Fibroblast of mammary gland (primary cell): ENCODE data around the gene CD164L2.

Source experiments
- DNase-seq: peaks from one replicate; pipeline ENCODE4 v3.0.0-alpha.2; 2010; ENCODE audit warnings: low read depth
- H3K4me3 ChIP-seq: 2 replicates; pipeline ENCODE4 v1.5.1; 2011; ENCODE audit warnings: low read depth, mild to moderate bottlenecking, low read length, moderate library complexity; ENCODE audit not compliant: control insufficient read depth
- CTCF ChIP-seq: conservative IDR thresholded peaks from 2 replicates; pipeline ENCODE4 v1.5.1; 2011; ENCODE audit warnings: low read depth, low read length, inconsistent platforms; ENCODE audit not compliant: control insufficient read depth, insufficient read depth

Gene CD164L2

DNA sequence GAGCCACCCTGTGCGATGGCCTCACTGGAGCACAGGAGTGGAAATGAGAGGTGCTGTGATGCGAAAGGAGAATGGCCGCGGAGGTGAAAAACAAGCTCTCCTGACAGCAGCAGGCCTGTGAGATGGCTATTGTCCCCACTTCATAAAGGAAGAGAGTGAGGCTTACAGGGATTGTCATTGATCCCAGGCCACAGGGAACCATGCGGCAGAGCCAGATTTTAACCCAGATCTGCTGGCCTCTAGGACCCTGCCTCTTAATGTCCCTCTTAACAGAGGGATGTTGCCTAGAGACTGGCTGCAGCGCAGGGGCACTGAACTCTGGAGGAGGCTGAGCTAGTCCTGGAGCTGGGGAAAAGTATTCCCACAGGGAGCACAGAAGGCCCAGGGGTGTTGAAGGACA is 44.4 kb downstream of the CD164L2 start:
- TF ChIP-seq CTCF = no peak
- DNase-seq = no peak
- no peak overlapping the region for H3K4me3 ChIP-seq

GRCh38 chr1:27336756-27337155 is 46.4 kb downstream of the CD164L2 start:
- DNase-seq = no peak
- no peak for TF ChIP-seq CTCF
- H3K4me3 ChIP-seq = no peak overlapping the region

DNA sequence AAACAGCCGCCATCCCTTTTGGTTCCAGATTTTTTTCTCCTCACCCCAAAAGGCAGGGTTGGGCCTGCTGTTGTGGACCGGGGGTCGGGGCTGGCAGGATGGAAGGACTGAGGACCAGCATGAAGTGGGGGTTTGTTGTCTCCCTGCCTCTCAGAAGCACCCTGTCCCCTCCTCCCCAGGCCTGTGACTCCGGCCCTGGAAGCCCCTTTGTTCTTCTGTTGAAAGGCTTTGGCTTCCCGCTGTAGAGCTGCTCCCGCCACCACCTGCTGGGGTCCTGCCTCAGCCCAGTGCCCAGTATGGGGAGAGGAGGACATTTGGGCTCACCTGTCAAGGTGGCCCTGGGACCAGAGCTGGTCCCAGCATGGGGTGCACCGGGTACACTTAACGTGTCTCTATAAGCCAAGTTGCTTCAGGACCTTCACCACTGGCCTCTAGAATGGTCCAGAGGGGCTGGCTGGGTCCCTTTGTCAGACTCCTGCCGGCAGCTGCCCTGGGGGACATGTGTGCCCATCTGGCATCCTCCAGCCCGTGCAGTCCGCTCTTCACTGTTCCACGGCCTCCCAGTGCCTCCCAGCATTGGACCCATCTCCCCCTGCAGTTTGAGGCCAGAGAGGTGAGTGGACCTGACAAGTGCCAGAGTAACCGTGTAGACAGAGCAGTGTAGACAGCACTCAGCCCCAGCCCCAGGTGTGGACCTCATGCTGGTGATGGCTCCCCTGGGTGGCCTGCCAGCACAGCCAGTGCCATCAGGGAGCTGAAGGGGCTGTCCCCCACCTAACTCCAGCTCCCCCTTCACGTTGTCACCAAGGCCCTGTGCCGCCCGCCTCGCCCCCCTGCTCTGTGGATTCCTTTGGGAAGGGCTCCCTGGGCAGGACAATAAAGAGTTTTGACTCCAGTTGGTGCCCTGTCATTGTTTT is 47.4 kb downstream of the CD164L2 start:
- no peak for TF ChIP-seq CTCF
- no peak overlapping the region for H3K4me3 ChIP-seq
- DNase-seq = no peak

DNA sequence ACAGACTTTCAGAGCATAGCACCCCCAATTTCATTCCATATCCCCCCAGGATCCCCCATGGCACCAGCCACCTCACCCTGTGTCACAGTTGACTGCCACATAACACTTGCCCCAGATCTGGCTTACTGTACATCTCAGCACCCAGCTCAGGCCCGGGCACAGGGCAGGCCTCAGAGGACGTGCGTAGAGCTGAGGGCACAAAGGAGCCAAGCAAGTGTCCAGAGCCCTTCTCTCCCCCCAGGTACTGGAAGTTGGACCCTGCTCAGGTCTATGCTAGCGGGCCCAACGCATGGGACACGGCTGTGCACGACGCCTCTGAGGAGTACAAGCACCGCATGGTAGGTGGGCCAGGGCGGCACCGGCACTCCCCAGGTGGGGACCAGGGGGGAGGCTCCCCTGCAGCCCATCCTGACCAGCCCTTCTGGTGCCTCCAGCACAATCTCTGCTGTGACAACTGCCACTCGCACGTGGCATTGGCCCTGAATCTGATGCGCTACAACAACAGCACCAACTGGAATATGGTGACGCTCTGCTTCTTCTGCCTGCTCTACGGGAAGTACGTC is 49.3 kb downstream of the CD164L2 start:
- no peak for DNase-seq
- TF ChIP-seq CTCF = no peak
- H3K4me3 ChIP-seq = no peak overlapping the region

DNA sequence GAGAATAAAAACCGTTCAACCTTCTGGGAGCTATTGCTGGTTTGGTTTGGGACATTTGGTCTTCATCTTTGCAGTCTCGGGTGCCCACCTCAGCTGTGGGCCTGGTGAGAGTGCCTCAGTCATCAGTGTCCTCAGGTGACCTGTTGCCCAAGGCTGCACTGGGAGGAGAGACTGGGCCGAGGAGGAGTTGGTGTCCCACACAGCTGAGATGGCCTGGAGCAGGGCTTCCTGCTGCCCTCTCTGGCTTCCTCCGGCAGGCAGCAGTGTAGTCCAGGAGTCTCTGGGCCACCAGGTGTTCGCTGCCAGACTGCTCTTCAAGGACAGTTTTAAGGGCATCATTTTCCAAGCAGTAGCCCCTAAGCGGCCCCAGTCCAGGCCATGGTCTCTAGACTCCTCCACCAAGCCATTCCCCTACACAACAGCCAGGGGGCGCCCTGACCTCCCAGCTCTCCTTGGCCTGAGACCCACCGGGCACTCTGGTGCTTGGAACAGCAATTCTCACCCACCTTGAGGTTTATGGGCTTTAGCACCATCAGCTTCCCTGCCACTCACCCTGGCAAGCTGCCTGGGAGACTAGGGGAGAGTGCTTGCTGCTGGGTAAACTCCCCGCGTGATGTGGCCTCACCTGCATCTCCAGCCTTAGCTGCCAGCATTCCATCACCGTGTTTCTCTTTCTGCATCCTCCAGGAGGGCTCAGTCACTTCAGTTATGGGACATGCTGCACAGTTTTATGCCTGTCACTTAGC is 50.4 kb downstream of the CD164L2 start:
- peak; percentile 44 for DNase-seq
- no peak overlapping the region for H3K4me3 ChIP-seq
- TF ChIP-seq CTCF = peak; percentile 76

GRCh38 chr1:27331922-27332321 is 51.2 kb downstream of the CD164L2 start:
- DNase-seq = no peak
- TF ChIP-seq CTCF = no peak
- no peak overlapping the region for H3K4me3 ChIP-seq
